ENCODE measurements around the gene TAMM41.
"Not testable (repeated sequence)": the region's sequence is repeated elsewhere in the genome, so short reads cannot be mapped to it uniquely, and the experiment has no call there.

The TAMM41 gene

DNA sequence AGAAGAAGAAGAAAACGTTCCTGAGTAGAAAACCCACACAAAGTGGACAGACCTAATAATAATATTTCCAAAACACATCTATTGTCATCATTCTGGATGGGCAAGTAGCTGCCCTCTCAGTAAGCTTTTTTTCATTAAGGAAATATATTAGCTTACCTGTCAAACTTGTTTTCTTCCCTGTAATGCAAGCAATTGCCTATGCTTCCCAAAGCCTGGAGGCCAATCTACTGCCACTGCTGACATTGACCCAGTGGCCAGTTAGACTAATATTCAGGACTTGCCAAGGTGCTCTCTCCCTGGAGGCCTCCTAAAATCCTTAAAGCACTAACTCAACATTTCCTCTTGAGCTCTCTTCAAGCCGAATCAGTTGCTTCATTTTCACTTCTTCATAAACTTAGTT lies 86.7 kb downstream of the TAMM41 start:
- DNase-seq = no peak

DNA sequence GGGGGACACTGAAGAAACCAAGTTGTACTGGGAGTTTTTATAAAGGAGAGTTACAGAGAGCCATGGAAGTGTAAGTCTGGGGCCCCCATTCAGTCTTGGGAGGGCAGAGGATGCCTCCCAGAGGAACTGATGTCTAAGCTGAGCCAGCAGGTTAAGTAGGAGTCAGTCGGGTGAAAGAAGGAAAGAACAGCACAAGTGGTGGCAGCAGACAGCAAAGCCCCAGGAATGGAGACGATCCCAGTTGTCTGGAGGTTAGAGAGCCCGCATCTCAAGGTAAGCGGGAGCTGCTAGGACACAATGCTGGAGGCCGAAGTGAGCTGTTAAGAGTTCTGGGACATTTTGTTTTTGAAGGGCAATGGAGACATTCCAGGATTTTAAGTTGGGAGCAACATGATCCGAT lies 88.8 kb downstream of the TAMM41 start:
- no peak for DNase-seq

DNA sequence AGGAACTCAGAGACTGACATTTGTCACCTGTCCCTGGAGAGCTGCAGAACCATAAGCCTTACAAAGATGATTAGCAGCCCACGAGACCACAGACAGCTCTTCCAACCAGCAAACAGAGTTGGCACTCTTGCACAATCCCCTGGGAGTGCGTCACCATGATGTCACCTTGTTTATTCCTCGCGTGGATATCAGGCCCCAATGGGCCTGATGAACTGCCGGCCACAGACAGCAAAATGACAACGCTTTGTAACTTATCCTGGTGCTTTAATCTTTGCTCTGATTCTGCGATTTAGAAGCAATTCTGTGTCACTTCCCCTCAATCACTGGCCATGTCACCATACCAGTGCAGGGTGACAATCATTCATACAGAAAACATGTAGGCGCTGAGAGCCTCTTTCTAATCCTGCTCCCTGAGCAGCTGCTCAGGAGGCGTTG lies 89.2 kb downstream of the TAMM41 start:
- no peak for DNase-seq

DNA sequence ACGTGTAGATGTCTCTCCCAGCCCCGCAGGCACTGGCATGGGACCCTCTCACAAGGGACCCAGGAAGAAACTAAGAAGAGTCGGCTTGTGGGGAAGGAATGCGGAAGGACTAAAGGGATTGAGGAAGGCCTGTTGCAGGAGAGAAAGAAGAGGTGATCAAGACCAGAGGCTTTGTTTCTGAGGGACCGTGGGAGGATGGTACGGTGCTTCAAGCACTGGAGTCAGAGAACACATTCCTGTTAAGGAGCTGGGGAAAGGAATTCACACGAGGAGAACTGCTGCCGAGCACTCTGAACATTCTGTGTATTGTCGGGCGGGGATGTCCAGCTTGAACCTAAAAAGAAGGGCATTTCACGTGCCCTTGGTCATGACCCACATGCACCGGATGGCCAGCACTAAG lies 91.4 kb downstream of the TAMM41 start:
- DNase-seq = no peak

DNA sequence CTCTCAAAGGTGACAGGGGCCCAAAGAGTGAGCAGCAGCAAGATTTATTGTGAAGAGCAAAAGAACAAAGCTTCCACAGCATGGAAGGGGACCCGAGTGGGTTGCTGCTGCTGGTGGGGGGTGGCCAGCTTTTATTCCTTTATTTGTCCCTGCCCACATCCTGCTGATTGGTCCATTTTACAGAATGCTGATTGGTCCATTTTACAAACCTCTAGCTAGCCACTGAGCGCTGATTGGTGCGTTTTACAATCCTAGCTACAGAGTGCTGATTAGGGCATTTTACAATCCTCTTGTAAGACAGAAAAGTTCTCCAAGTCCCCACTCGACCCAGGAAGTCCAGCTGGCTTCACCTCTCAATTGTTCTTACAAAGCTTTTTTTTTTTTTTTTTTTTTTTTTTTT lies 94.4 kb downstream of the TAMM41 start:
- not testable (repeated sequence) for DNase-seq

DNA sequence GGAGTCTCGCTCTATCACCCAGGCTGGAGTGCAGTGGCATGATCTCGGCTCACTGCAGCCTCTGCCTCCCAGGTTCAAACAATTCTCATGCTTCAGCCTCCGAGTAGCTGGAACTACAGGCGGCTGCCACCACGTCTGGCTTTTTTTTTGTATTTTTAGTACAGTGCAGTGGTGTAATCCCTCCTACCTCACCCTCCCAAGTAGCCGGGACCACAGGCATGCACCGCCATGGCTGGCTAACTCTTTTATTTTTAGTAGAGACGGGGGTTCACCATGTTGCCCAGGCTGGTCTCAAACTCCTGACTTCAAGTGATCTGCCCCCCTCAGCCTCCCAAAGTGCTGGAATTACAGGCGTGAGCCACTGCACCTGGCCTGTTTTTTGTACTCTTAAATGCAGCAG lies 98.4 kb downstream of the TAMM41 start:
- DNase-seq = not testable (repeated sequence)
